HepG2 (cell line): Measurements from ENCODE around the gene FAM72B.
"Not testable (repeated sequence)": the region's sequence is repeated elsewhere in the genome, so short reads cannot be mapped to it uniquely, and the experiment has no call there.

ENCODE experiments used
- ATF3 ChIP-seq: sonication (generic); formaldehyde crosslinking; IDR thresholded peaks from 2 replicates; pipeline ENCODE4 v1.4.0; 2020; ENCODE audit warnings: missing genetic modification reagents
- CEBPB ChIP-seq: IDR thresholded peaks from 2 replicates; pipeline ENCODE4 v1.6.1; 2011; ENCODE audit warnings: low read depth, low read length, improper control_type of control experiment, borderline replicate concordance
- POLR2A ChIP-seq, 2 experiments: IDR thresholded peaks; 2 replicates each; pipeline ENCODE4 v1.6.1; 2011; ENCODE audit warnings: low read depth in 2 of 2, low read length in 2 of 2, mild to moderate bottlenecking in 1 of 2, moderate library complexity in 1 of 2; ENCODE audit not compliant: insufficient read depth in 1 of 2
- TOE1 ChIP-seq: sonication (generic); formaldehyde crosslinking; IDR thresholded peaks from 2 replicates; pipeline ENCODE4 v1.4.0; 2020; ENCODE audit warnings: mild to moderate bottlenecking, missing genetic modification reagents
- ZFP62 ChIP-seq: sonication (generic); formaldehyde crosslinking; IDR thresholded peaks from 2 replicates; pipeline ENCODE4 v1.4.0; 2020; ENCODE audit warnings: missing genetic modification reagents
- ZMYM3 ChIP-seq: sonication (generic); formaldehyde crosslinking; IDR thresholded peaks from 2 replicates; pipeline ENCODE4 v1.5.1; 2020; ENCODE audit warnings: mild to moderate bottlenecking, missing genetic modification reagents
- TF ChIP-seq, protein P1 (sequence below): sonication (generic); formaldehyde crosslinking; IDR thresholded peaks from 2 replicates; pipeline ENCODE4 v1.4.0; 2020; ENCODE audit warnings: mild to moderate bottlenecking, missing genetic modification reagents, borderline replicate concordance
- TF ChIP-seq, protein P2 (sequence below): sonication (generic); formaldehyde crosslinking; IDR thresholded peaks from 2 replicates; pipeline ENCODE4 v1.5.0; 2020; ENCODE audit warnings: mild to moderate bottlenecking, missing genetic modification reagents, moderate library complexity

GRCh38 chr1:121151294-121151693, 32.8 kb downstream of the FAM72B start:
- not testable (repeated sequence) for TF ChIP-seq ZMYM3; ZFP62 (CRISPR knock-in tag); TOE1; ATF3 (CRISPR knock-in tag); POLR2A (IDR thresholded peaks at IDR 0.05; ENCODE audit: insufficient read depth in 1 of 2, low read depth in 2 of 2, low read length in 2 of 2); CEBPB
- TF ChIP-seq, protein P1, sequence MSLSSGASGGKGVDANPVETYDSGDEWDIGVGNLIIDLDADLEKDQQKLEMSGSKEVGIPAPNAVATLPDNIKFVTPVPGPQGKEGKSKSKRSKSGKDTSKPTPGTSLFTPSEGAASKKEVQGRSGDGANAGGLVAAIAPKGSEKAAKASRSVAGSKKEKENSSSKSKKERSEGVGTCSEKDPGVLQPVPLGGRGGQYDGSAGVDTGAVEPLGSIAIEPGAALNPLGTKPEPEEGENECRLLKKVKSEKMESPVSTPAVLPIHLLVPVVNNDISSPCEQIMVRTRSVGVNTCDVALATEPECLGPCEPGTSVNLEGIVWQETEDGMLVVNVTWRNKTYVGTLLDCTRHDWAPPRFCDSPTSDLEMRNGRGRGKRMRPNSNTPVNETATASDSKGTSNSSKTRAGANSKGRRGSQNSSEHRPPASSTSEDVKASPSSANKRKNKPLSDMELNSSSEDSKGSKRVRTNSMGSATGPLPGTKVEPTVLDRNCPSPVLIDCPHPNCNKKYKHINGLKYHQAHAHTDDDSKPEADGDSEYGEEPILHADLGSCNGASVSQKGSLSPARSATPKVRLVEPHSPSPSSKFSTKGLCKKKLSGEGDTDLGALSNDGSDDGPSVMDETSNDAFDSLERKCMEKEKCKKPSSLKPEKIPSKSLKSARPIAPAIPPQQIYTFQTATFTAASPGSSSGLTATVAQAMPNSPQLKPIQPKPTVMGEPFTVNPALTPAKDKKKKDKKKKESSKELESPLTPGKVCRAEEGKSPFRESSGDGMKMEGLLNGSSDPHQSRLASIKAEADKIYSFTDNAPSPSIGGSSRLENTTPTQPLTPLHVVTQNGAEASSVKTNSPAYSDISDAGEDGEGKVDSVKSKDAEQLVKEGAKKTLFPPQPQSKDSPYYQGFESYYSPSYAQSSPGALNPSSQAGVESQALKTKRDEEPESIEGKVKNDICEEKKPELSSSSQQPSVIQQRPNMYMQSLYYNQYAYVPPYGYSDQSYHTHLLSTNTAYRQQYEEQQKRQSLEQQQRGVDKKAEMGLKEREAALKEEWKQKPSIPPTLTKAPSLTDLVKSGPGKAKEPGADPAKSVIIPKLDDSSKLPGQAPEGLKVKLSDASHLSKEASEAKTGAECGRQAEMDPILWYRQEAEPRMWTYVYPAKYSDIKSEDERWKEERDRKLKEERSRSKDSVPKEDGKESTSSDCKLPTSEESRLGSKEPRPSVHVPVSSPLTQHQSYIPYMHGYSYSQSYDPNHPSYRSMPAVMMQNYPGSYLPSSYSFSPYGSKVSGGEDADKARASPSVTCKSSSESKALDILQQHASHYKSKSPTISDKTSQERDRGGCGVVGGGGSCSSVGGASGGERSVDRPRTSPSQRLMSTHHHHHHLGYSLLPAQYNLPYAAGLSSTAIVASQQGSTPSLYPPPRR (CRISPR knock-in tag) = not testable (repeated sequence)
- TF ChIP-seq, protein P2, sequence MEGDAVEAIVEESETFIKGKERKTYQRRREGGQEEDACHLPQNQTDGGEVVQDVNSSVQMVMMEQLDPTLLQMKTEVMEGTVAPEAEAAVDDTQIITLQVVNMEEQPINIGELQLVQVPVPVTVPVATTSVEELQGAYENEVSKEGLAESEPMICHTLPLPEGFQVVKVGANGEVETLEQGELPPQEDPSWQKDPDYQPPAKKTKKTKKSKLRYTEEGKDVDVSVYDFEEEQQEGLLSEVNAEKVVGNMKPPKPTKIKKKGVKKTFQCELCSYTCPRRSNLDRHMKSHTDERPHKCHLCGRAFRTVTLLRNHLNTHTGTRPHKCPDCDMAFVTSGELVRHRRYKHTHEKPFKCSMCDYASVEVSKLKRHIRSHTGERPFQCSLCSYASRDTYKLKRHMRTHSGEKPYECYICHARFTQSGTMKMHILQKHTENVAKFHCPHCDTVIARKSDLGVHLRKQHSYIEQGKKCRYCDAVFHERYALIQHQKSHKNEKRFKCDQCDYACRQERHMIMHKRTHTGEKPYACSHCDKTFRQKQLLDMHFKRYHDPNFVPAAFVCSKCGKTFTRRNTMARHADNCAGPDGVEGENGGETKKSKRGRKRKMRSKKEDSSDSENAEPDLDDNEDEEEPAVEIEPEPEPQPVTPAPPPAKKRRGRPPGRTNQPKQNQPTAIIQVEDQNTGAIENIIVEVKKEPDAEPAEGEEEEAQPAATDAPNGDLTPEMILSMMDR (CRISPR knock-in tag) = not testable (repeated sequence)
